ENCODE measurements around the gene REC8. TPM values are rescaled to one million over a fixed set of nuclear protein-coding genes. Genes with fewer than 3 reads are reported as not detected.

Gene REC8
- total and polyA plus RNA-seq, 2 experiments from 2014 or later, result 44.8 to 170 TPM

- no peaks in the 10 kb centered on the region for H4K20me1 ChIP-seq (ENCODE audit: insufficient read depth, poor library complexity, severe bottlenecking)
- TF ChIP-seq EZH2phosphoT487 (IDR thresholded peaks at IDR 0.05; ENCODE audit: low read depth, severe bottlenecking, unreplicated experiment), result no peak
- TF ChIP-seq EZH2 (IDR thresholded peaks at IDR 0.05; ENCODE audit: borderline replicate concordance), result no peak
- TF ChIP-seq CTCF (IDR thresholded peaks at IDR 0.05; ENCODE audit: poor library complexity), result no peak
- no peaks in the 10 kb centered on the region for H3K27me3 ChIP-seq
- no peak for DNase-seq (ENCODE audit: low spot score)
- peaks cover 10% of the 10 kb centered on the region for H3K79me2 ChIP-seq
- no peaks in the 10 kb centered on the region for H3K9me2 ChIP-seq (replicated peaks; ENCODE audit: insufficient read depth)
- 91% methylated on average over 14 of the region's 14 CpGs for WGBS (ENCODE audit: low lambda C conversion rate, missing lambda C conversion rate)
- H3K4me1 ChIP-seq (ENCODE audit: insufficient read depth), result no peaks in the 10 kb centered on the region
- no peaks in the 10 kb centered on the region for H3K9me3 ChIP-seq (ENCODE audit: low read depth)
- H3K27ac ChIP-seq, result no peak overlapping the region
- H3K4me3 ChIP-seq, result no peak overlapping the region
- no peak overlapping the region for H2AFZ ChIP-seq
- H3K4me2 ChIP-seq, result no peak overlapping the region
- no peaks in the 10 kb centered on the region for H3K36me3 ChIP-seq (replicated peaks; ENCODE audit: insufficient read depth, low read depth)
These were observed 10.4 kb downstream of the REC8 start for GRCh38 chr14:24182110-24182882.

- 97% methylated on average over 12 of the region's 15 CpGs for WGBS (ENCODE audit: low lambda C conversion rate, missing lambda C conversion rate)
- Histone ChIP-seq H3K36me3 (replicated peaks; ENCODE audit: insufficient read depth, low read depth) (no peaks in the 10 kb centered on the region), H4K20me1 (ENCODE audit: insufficient read depth, poor library complexity, severe bottlenecking) (no peaks in the 10 kb centered on the region), H3K9me2 (replicated peaks; ENCODE audit: insufficient read depth) (no peaks in the 10 kb centered on the region), H3K27ac (no peak overlapping the region), H3K27me3 (no peaks in the 10 kb centered on the region), H3K4me1 (ENCODE audit: insufficient read depth) (peaks cover 5% of the 10 kb centered on the region), H3K4me2 (no peak overlapping the region), H3K9me3 (ENCODE audit: low read depth) (no peaks in the 10 kb centered on the region), H2AFZ (no peak overlapping the region), H3K79me2 (peaks cover 14% of the 10 kb centered on the region), H3K4me3 (no peak overlapping the region)
- no peak for TF ChIP-seq EZH2 (IDR thresholded peaks at IDR 0.05; ENCODE audit: borderline replicate concordance)
- no peak for TF ChIP-seq CTCF (IDR thresholded peaks at IDR 0.05; ENCODE audit: poor library complexity)
- TF ChIP-seq EZH2phosphoT487 (IDR thresholded peaks at IDR 0.05; ENCODE audit: low read depth, severe bottlenecking, unreplicated experiment), result no peak
- no peak for DNase-seq (ENCODE audit: low spot score)
These were observed 11.2 kb downstream of the REC8 start for GRCh38 chr14:24183014-24183481.

GRCh38 chr14:24184104-24184970, 12.5 kb downstream of the REC8 start:
- no peak overlapping the region for H3K4me3 ChIP-seq
- no peaks in the 10 kb centered on the region for H3K27me3 ChIP-seq
- no peak for TF ChIP-seq EZH2phosphoT487 (IDR thresholded peaks at IDR 0.05; ENCODE audit: low read depth, severe bottlenecking, unreplicated experiment)
- TF ChIP-seq EZH2 (IDR thresholded peaks at IDR 0.05; ENCODE audit: borderline replicate concordance), result no peak
- no peak for TF ChIP-seq CTCF (IDR thresholded peaks at IDR 0.05; ENCODE audit: poor library complexity)
- no peak overlapping the region for H2AFZ ChIP-seq
- H3K4me2 ChIP-seq, result no peak overlapping the region
- H3K9me3 ChIP-seq (ENCODE audit: low read depth), result no peaks in the 10 kb centered on the region
- DNase-seq (ENCODE audit: low spot score), result no peak
- no peak overlapping the region for H3K27ac ChIP-seq
- H3K4me1 ChIP-seq (ENCODE audit: insufficient read depth), result peaks cover 5% of the 10 kb centered on the region
- WGBS (ENCODE audit: low lambda C conversion rate, missing lambda C conversion rate), result 93% methylated on average over 14 of the region's 19 CpGs
- no peaks in the 10 kb centered on the region for H3K9me2 ChIP-seq (replicated peaks; ENCODE audit: insufficient read depth)
- H3K79me2 ChIP-seq, result peaks cover 14% of the 10 kb centered on the region
- no peaks in the 10 kb centered on the region for H3K36me3 ChIP-seq (replicated peaks; ENCODE audit: insufficient read depth, low read depth)
- no peaks in the 10 kb centered on the region for H4K20me1 ChIP-seq (ENCODE audit: insufficient read depth, poor library complexity, severe bottlenecking)

Data from hepatocyte (in vitro differentiated cells).